Measurements from ENCODE around the gene OSBPL10. TPM values are rescaled to one million over a fixed set of nuclear protein-coding genes. Genes with fewer than 3 reads are reported as not detected.
A peak's percentile ranks its signal among the peaks of the same experiment; 100 is the strongest.

OSBPL10 gene
- total RNA-seq, 4 donors from 2014 or later, result 20.4 to 44.4 (median 30.2) TPM

- TF ChIP-seq, protein P1, sequence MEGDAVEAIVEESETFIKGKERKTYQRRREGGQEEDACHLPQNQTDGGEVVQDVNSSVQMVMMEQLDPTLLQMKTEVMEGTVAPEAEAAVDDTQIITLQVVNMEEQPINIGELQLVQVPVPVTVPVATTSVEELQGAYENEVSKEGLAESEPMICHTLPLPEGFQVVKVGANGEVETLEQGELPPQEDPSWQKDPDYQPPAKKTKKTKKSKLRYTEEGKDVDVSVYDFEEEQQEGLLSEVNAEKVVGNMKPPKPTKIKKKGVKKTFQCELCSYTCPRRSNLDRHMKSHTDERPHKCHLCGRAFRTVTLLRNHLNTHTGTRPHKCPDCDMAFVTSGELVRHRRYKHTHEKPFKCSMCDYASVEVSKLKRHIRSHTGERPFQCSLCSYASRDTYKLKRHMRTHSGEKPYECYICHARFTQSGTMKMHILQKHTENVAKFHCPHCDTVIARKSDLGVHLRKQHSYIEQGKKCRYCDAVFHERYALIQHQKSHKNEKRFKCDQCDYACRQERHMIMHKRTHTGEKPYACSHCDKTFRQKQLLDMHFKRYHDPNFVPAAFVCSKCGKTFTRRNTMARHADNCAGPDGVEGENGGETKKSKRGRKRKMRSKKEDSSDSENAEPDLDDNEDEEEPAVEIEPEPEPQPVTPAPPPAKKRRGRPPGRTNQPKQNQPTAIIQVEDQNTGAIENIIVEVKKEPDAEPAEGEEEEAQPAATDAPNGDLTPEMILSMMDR (IDR thresholded peaks at IDR 0.05), result no peak
- TF ChIP-seq POLR2A (IDR thresholded peaks at IDR 0.05), result no peak
- 75 to 80% methylated on average over 5 of the region's 5 CpGs for WGBS, 2 donors
- no peak overlapping the region for H3K4me3 ChIP-seq (ENCODE audit: low read depth, poor library complexity, severe bottlenecking)
- intact Hi-C loops (cut with DNase I; ENCODE audit: low total_unique reads), result no loop called here
- no peak for DNase-seq (ENCODE audit: low spot score in 2 of 2)
These were observed 210.2 kb downstream of the OSBPL10 start for GRCh38 chr3:31770822-31771326.

DNA sequence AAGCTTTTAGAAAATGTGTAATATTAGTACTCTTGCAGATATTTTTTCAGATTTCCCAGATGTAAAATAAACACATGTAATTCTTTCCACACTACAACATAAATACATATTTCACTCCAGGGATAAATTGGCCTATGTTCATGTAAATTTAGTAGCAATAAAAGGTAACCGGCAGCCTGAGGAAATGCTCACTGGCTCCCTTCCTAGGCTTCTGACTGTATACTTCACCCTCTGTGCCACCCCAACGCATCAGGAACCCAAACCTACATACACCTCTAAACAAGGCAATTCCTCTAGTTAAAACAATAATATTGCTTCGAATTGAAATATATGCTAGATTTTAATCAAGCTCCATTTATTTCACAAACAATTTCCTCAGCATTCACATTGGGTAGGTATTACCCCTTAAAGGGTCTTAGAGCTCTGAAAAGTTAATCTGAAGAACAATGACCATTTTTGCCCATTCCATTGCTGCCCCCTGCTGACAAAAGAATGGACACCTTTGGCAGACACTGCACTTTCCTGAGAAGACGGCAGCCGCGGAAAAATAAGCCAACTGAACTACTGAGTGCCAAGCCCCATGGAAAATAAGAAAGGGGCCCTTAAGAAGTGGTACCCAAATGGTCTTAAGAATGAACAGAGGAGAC lies 212.5 kb downstream of the OSBPL10 start:
- intact Hi-C loops (cut with DNase I; ENCODE audit: low total_unique reads), result no loop called here
- WGBS, 2 donors, result 22 to 28% methylated on average over 6 of the region's 6 CpGs
- no peak overlapping the region for H3K4me3 ChIP-seq (ENCODE audit: low read depth, poor library complexity, severe bottlenecking)
- TF ChIP-seq, protein P1 (IDR thresholded peaks at IDR 0.05), result no peak
- no peak for TF ChIP-seq POLR2A (IDR thresholded peaks at IDR 0.05)
- DNase-seq (ENCODE audit: low spot score in 2 of 2), result peak in 1 of 2 donors; percentile 27

DNA sequence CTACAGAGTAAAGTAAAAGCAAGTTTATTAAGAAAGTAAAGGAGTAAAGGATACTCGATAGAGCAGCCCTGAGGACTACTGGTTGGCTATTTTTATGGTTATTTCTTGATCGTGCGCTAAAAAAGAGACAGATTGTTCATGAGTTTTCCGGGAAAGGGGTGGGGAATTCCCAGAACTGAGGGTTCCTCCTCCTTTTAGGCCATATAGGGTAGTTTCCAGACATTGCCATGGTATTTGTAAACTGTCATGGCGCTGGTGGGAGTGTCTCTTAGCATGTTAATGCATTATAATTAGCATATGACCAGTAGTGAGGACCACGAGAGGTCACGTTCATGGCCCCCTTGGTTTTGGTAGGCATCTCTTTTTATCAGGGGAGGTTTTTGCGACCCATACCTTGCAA lies 213.1 kb downstream of the OSBPL10 start:
- H3K4me3 ChIP-seq (ENCODE audit: low read depth, poor library complexity, severe bottlenecking), result no peak overlapping the region
- TF ChIP-seq POLR2A (IDR thresholded peaks at IDR 0.05), result no peak
- intact Hi-C loops (cut with DNase I; ENCODE audit: low total_unique reads), result no loop called here
- no peak for DNase-seq (ENCODE audit: low spot score in 2 of 2)
- WGBS, 2 donors, result 91 to 92% methylated on average over 8 of the region's 8 CpGs

DNA sequence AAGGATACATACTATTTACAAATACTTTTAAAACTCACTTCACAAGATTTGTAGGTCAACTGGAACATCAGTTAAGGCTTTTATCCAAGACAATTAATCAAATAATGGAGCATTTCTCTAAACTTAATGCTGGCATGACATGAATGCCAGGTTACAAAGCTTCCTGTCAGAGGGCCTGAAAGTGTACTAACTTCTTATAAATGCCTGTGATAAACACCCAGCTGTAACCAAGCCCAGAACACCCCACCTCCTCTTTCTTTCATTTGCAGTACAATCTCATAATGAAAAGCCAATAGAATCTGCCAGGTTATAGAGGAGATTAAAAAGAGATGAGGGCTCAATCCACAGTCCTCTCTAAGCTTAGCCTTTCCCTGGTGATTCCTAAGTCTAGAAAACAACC lies 214.4 kb downstream of the OSBPL10 start:
- DNase-seq (ENCODE audit: low spot score in 2 of 2), result no peak
- intact Hi-C loops (cut with DNase I; ENCODE audit: low total_unique reads), result no loop called here
- H3K4me3 ChIP-seq (ENCODE audit: low read depth, poor library complexity, severe bottlenecking), result no peak overlapping the region
- TF ChIP-seq POLR2A (IDR thresholded peaks at IDR 0.05), result no peak
- TF ChIP-seq, protein P1 (IDR thresholded peaks at IDR 0.05), result no peak

GRCh38 chr3:31765871-31766270 lies 215.2 kb downstream of the OSBPL10 start:
- whole genome bisulfite sequencing, 2 donors, result 70 to 86% methylated on average over 4 of the region's 4 CpGs
- DNase-seq (ENCODE audit: low spot score in 2 of 2), result no peak
- H3K4me3 ChIP-seq (ENCODE audit: low read depth, poor library complexity, severe bottlenecking), result no peak overlapping the region
- TF ChIP-seq, protein P1 (IDR thresholded peaks at IDR 0.05), result no peak
- TF ChIP-seq POLR2A (IDR thresholded peaks at IDR 0.05), result no peak
- intact Hi-C loops (cut with DNase I; ENCODE audit: low total_unique reads), result no loop called here

DNA sequence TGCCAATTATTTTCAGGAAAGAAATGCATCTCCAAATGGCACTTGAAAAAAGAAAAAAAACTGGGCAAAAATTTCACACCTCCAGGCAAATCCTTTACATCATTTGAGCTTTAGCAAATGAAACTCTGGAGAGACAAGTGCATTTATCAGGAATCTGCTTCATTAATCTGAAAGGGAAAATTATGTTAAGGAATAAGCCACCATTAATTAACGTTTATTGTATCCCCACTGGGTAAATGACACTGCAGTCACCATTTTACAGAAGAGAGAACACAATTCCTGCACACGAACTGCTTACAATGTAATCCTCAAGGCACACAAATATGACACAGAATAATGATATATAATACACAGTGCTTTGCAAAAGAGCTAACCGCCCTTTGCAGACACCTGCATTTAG lies 217.3 kb downstream of the OSBPL10 start:
- no peak for DNase-seq (ENCODE audit: low spot score in 2 of 2)
- 54 to 69% methylated on average over 3 of the region's 3 CpGs for WGBS, 2 donors
- H3K4me3 ChIP-seq (ENCODE audit: low read depth, poor library complexity, severe bottlenecking), result no peak overlapping the region
- intact Hi-C loops (cut with DNase I; ENCODE audit: low total_unique reads), result no loop called here
- no peak for TF ChIP-seq POLR2A (IDR thresholded peaks at IDR 0.05)
- TF ChIP-seq, protein P1 (IDR thresholded peaks at IDR 0.05), result no peak

Data from lower leg skin (tissue), 4 donors.